CD4-positive, alpha-beta T cell treated with Interleukin-15 for 1 hour (primary cell): ENCODE measurements around the gene TERF2IP.
A peak's percentile ranks its signal among the peaks of the same experiment; 100 is the strongest.

Source experiments
- DNase-seq: peaks from one replicate; pipeline ENCODE4 v3.0.0-alpha.2; 2020

TERF2IP gene

DNA sequence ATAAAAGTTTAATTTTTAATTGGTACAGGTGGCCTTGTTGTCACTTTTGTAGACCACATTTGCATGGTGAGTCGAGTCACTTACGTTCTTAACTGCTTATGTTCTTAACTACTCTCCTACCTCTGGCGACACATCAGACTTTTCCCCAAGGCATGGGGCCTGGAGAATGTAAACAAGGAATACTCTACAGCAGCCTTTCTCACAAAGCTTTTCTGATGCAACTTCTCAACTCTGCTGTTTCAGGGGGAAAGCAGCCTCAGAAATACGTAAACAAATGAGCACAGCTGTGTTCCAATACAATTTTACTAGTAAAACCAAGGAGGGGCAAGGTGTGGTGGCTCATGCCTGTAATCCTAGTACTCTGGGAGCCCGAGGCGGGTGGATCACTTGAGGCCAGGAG is 7.0 kb upstream of the TERF2IP start:
- DNase-seq, result no peak

DNA sequence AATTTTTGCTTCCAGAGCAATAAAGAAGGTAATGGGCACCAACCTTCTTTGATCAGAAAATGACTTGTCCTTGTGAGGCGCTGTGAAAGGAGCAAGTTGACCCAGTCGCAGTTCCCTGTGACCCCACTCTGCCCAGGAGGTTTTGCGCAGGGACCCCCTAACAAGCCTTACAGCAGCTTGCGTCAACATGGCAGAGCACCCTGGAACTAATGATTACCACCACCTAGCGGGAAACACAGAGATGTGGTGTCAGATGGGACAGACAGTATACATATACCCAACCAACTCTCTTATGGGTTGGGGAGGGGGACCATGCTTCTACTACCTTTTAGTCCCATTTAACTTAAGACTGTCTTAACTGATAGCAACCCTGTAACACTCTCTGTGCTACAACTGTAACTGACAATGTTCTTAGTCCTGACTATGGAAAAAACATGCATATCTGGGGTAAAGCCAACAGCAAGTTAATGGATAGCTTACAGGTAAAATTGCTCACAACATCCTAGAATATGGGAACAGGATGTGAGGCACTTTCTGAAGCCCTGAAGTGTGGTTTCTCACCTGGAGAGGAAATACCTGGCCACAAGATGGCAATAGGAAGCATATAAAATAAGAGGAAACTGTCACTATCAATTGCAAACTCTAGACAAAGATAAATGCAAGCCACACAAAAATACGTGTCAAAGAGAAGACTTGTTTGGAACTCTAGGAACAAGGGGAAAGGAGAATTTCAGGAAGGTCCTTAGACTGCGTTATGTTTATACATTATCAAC is 3.1 kb upstream of the TERF2IP start:
- DNase-seq, result no peak

DNA sequence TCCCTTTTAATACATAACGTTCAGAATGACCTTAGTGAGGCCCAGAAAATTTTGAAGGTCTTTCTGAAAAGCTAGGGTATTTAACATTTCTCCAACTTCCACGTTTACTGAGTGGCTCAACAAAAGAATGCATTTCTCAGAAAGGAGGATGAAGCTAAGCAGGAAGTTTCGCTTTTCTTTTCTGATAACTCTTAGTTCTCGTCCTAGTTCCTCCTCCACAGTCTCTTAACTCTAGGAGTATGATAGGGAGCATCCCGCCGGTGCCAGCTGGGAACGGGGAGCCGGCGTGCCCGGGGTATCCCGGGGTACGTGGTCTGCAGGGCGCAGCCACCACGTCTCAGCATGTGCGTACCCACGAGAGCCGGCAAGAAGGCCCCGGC is 471 bp upstream of the TERF2IP start:
- DNase-seq, result no peak

DNA sequence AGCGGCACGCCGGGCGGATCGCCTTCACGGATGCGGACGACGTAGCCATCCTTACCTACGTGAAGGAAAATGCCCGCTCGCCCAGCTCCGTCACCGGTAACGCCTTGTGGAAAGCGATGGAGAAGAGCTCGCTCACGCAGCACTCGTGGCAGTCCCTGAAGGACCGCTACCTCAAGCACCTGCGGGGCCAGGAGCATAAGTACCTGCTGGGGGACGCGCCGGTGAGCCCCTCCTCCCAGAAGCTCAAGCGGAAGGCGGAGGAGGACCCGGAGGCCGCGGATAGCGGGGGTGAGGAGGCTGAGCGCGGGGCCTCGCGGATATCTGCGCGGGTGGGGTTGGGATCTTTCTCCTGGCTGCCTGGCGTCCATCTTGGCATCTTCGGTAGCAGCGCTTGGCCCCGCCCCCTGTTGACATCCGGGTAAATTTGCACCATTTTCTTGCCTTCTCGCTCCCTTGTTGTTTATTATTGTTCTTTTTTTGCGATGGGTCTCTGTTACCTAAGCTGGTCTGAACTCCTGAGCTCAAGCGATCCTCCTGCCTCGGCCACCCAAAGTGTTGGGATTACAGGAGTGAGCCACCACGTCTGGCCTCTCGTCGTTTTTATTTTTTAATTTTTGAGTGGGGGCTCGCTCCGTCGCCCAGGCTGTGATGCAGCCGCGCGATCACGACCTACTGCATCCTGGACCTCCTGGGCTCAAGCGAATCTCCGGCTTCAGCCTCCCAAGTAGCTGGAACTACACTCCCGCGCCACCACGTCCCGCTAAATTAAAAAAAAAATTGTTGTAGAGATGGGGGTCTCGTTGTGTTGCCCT is 898 bp downstream of the TERF2IP start:
- DNase-seq, result peak; percentile 84

DNA sequence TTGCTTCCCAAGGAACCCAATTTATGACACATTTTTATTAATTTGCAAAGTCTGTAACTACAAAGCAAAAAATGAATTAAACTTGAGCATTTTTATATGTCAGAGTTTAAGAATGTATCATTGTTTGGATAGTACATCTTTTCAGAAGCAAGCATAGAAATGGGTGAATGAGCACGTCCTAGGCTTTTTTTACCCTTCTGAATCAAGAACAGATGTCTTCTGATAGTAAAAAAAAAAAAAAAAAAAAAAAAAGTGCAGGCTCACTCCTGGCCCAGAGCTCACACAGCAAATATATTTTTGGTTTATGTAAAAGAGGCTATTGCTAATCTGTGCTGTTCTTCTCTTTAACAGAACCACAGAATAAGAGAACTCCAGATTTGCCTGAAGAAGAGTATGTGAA is 6.3 kb downstream of the TERF2IP start:
- DNase-seq, result no peak

DNA sequence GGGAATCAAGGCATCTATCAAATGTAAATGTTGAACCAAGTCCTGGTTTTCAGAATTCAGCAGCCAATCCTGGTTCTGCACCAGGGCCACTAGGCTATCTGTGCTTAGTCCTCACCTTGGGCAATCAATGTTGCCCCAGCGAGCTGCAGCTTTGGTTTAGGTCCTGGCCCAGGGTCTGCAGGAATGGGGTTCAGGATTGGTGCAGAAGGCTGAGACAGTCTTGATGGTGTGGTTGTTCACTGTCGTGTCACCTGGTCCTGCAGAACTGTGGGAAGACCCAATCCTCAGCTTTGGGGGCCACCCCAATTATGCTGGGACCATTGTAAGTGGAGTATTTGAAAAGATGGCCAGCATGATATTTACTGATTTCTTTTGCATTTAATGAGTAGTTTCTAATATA is 10.6 kb downstream of the TERF2IP start:
- no peak for DNase-seq

DNA sequence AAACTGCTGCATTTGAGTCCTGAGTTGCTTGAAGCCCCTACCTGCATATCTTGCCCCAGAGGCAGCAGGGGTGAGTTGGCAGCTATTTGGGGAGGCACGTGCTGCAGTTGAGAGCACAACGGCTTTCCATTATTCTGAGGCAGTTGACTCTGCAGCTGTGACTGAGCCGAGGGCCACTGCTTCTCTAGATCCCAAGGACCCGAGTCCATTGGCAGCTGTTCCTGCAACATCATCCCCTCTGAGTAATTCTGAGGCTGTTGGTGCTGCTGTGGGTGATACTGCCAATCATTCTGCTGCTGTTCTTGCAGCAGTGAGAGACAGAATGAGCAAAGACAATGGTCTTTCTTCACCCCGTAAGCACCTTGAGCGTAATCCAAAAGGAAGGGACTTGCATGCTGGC is 12.7 kb downstream of the TERF2IP start:
- DNase-seq, result no peak

DNA sequence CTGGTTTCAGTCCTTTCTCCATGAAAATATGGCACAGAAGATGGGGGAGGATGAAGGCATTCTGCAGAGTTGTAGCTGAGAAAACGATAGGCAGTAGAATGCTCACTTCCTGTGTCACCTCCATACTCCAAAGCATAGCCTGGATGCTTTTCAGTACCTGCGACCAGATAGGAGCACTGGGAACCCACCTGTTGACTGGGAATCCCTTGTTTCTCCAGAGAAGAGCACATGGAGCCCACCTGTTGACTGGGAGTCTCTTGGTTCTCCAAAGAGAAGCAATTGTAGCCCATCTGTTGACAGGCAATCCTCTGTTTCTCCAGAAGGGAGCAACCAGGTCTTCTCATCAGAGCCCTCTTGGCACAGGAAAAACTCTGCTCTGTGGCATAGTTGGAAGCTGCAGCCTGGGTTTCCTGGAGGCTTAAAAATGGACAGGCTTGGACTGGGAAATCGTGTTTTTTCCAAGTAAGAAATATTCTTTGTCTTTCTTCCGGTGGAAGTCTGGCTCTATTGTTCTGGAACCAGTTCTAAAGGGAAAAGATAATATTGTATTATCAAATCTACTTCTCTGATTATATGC is 13.2 kb downstream of the TERF2IP start:
- no peak for DNase-seq

DNA sequence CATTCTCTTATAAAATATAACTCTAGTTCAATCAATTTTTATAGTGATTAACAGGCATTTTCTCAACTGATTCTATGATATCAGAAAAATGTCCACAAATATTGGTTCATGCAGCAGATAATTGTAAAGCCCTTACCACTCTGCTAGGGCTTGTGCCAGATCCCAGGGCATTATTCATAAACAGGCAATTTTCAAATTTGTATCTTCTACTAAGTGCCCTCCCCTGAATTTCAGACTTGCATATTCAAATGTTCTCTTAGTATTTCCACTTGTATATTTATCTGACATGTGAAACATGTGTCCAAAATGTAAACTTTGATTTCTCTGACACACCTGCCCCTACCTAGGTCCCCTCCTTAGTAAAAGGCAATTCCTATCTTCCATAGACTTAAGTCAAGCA is 19.9 kb downstream of the TERF2IP start:
- DNase-seq, result no peak

DNA sequence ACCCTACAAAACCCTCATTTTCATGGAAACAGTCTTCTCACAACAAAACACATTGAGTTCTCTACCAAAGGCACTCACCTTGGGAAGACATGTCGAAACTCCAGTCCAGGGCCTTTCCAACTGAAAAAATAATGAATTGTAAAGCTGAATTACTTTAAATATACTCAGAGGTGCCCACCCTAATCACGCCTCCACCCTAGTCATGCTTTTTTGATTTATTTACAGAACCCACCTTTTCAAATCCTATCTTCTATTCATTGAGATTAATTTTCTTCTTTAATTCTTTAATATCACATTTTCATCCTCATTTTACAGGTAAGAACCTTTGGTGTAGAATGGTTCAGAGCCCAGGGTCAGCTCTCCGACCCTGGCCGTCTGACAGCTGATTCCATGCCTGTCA is 29.3 kb downstream of the TERF2IP start, which contains the start of gene CPHXL2:
Gene CPHXL2, minus strand, starts transcription at position 101 of the 400 bp plus-strand sequence. Its CDS starts 10 bp downstream, at position 91.
- no peak for DNase-seq

DNA sequence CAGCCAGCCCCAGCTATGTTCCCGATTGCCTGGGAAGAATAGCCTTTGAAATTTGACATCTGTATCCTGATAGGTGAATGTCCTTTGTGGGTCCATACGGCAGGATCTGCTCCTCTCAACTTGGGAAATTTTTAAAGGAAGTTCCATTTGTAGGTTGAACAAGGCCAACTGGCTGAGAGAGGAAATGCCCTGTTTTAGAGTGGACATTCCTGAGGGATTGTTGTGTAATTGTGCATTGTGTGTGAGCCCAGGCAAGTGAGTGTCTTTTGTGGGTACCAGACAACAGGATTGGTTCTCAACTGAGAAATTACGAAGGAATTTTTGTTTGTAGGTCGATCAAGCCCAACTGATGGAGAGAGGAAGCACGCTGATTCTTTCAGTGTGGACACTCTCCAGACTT is 31.8 kb downstream of the TERF2IP start:
- no peak for DNase-seq

DNA sequence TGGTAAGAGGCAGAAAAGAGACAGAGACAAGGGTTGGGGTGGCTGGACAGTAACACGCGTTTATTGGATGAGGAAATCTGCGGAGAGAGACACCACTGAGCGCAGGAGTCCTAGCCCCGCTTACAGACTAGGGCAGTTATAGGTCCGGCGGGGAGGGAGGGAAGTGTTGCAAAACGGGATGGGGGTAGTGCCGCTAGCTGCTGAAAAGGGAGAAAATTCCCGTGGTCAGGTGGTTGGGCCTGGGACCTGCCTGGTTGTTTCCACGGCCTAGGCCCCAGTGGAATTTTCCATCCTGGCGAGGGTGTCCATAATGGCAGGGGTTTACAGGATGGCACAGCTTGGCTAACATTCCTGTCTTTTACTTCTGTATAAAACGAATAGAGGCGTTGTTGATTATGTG is 34.7 kb downstream of the TERF2IP start:
- DNase-seq, result no peak

DNA sequence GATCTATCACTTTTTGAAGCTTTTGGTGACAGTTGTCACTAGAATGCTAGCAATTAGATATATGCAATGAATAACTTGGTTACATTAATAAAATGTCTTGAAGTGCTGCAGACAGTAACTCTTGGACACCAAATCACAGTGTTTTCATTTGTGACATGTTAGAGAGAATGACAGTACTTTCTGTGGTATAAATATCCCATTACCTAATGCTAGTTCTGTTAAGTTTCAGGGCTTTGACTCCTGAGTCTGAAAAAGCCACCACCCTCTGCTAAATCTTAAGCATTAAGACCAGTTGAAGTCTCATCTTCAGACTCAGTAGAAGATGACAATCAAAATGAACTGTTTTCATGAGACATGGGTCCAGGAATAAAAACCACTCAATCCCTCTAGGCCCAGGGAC is 39.8 kb downstream of the TERF2IP start:
- no peak for DNase-seq

DNA sequence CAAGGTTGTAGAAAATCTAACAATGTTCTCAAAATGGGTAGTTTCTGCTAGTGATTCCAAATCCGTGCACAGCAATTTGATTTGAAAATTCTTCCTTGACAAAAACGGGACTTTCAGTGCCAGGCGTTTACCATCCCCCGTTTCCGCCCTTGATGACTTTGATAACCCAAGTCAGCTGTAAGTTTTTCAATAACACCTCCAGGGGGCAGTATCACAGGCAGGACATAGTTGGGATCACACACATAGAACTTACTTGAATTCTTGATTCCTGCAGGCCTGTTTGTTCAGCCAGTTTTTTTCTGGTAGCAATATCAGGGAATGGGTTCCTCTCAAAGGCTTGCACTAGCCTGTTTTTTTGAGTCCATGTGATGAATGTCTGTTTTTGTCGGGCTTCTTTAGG is 48.1 kb downstream of the TERF2IP start:
- DNase-seq, result no peak

DNA sequence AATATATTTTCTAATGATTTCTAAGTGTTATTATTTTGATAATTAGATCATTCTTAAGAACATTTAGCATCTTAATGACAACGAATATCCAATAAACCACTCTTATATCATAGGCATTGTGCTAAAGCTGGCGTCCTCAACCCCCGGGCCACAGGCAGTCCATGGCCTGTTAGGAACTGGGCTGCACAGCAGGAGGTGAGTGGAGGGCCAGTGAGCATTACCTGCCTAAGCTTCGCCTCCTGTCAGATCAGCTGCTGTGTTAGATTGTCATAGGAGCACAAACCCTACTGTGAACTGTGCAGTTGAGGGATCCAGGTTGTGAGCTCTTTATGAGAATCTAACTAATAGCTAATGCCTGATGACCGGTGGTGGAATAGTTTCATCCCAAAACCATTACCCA is 50.0 kb downstream of the TERF2IP start:
- DNase-seq, result no peak

DNA sequence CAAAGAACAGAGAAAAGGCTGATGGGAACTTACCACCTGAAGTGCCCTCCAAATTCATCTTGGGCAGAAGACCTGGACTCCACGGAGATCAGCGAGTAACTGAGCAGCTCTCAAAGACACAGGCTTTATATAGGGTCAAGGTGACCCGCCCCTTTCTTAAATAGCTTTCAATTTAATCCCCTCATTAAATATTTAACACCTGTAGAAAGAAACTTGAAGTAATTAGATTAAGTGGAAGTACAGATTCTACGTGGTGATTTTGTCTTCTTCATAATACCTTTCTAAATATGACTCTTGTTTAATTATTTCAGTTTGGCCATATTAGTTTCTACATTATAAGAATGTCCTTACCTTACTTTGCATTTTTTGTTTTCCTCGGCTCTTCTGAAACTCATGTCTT is 53.8 kb downstream of the TERF2IP start, which contains the start of gene DUXB:
Gene DUXB, minus strand, starts transcription at position 101 of the 400 bp plus-strand sequence. Its CDS starts 43 bp downstream, at position 58.
- DNase-seq, result no peak

DNA sequence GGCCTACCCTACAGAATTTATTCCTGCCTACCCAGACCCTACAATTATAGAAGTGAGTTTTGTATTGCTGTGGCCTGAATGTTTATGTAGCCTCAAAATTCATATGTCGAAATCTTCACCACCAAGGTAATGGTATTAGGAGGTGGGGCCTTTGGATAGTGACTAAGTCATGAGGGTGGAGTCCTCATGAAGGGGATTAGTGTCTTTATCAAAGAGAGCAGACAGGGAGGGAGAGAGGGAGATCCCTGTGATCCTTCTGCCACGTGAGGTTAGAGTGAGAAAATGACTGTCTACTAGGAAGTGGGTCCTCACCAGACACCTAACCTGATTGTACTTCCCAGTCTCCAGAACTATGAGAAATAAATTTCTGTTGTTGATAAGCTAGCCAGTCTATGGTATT is 54.7 kb downstream of the TERF2IP start:
- DNase-seq, result no peak

DNA sequence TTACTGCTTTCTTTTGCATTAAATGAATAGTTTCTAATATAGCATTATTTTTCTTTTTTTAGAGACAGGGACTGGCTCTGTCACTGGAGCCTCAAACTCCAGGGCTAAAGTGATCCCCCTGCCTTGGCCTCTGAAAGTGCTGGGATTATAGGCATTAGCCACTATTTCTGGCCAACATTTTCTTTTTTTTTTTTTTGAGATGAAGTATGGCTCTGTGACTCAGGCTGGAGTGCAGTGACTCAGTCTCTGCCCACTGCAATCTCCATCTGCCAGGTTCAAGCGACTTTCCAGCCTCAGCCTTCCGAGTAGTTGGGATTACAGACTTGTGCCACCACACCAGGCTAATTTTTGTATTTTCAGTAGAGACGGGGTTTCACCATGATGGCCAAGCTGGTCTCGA is 55.7 kb downstream of the TERF2IP start:
- no peak for DNase-seq
